ENCODE measurements around the gene DEFB121. TPM values are rescaled to one million over a fixed set of nuclear protein-coding genes. Genes with fewer than 3 reads are reported as not detected.
"Not testable (repeated sequence)": the region's sequence is repeated elsewhere in the genome, so short reads cannot be mapped to it uniquely, and the experiment has no call there.

The DEFB121 gene
- total and polyA plus RNA-seq, 12 donors: not detected

DNA sequence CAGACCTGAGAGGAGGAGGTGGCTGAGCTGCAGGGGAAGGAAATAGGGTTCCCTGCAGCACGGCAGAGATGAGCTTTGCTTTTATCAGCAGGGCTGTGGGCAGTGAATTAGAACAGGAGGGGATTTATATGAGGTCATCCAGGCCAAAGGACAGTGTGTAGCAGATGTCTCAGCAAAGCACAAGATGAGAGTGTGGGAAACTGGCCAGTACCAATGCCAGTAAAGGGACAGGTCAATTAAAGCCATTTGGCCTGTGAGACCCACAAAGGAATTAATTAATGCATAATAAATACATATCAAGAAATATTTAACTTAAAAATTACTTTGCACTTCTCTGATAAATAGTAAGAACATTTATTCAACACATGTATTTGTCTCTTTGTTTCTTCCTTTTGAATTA is 15.5 kb downstream of the DEFB121 start, which contains the start of gene DEFB119:
DEFB119 (minus strand) TSS at position 101 of the 400 bp plus-strand sequence. CDS start 107 bp downstream, outside the sequence.
- no peak within 1 kb of the TSS for H3K27ac ChIP-seq
- ATAC-seq (no peak), DNase-seq (no peak)
- 33 to 37% methylated on average over 1 of the region's 1 CpG for WGBS, 2 donors
- TF ChIP-seq, protein P1, sequence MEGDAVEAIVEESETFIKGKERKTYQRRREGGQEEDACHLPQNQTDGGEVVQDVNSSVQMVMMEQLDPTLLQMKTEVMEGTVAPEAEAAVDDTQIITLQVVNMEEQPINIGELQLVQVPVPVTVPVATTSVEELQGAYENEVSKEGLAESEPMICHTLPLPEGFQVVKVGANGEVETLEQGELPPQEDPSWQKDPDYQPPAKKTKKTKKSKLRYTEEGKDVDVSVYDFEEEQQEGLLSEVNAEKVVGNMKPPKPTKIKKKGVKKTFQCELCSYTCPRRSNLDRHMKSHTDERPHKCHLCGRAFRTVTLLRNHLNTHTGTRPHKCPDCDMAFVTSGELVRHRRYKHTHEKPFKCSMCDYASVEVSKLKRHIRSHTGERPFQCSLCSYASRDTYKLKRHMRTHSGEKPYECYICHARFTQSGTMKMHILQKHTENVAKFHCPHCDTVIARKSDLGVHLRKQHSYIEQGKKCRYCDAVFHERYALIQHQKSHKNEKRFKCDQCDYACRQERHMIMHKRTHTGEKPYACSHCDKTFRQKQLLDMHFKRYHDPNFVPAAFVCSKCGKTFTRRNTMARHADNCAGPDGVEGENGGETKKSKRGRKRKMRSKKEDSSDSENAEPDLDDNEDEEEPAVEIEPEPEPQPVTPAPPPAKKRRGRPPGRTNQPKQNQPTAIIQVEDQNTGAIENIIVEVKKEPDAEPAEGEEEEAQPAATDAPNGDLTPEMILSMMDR (IDR thresholded peaks at IDR 0.05): no peak
- H3K9me3 ChIP-seq: no peaks in the 10 kb centered on the region
- intact Hi-C loops (cut with DNase I): no loop called here
- H3K36me3 ChIP-seq: no peaks in the 10 kb centered on the region
- H3K27me3 ChIP-seq: peaks cover 0 to 15% (median 0%) of the 10 kb centered on the region in 7 donors
- no peak within 1 kb of the TSS for H3K4me3 ChIP-seq
- no peaks in the 10 kb centered on the region for H3K4me1 ChIP-seq

DNA sequence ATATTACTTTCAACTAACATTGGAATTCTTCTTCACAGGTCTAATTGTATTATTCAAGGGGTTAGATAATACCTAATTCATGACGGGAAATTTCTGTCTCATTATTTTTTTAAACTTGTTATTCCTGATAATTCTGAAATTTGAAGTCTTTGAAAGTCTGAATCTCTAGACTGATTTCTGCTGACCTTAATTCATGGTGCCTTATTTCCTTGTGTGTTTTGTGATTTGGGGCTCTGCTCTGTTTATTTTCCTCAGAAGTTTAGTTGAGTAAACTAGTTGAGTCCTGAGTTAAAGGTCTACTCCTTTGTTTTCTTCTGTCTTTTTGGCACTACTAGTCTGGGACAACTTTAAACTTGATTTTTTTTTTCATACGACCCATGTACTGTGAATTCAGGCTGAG is 31.7 kb downstream of the DEFB121 start:
- H3K27ac ChIP-seq: no peak overlapping the region
- H3K4me3 ChIP-seq: no peak overlapping the region
- intact Hi-C loops (cut with DNase I): no loop called here
- no peaks in the 10 kb centered on the region for H3K36me3 ChIP-seq
- TF ChIP-seq, protein P1 (IDR thresholded peaks at IDR 0.05): no peak
- peaks cover 0 to 19% (median 0%) of the 10 kb centered on the region in 7 donors for H3K27me3 ChIP-seq
- WGBS, 2 donors: 62 to 63% methylated on average over 2 of the region's 2 CpGs
- DNase-seq (no peak), ATAC-seq (no peak)
- no peaks in the 10 kb centered on the region for H3K4me1 ChIP-seq
- peaks cover 0 to 15% (median 7%) of the 10 kb centered on the region in 11 donors for H3K9me3 ChIP-seq

DNA sequence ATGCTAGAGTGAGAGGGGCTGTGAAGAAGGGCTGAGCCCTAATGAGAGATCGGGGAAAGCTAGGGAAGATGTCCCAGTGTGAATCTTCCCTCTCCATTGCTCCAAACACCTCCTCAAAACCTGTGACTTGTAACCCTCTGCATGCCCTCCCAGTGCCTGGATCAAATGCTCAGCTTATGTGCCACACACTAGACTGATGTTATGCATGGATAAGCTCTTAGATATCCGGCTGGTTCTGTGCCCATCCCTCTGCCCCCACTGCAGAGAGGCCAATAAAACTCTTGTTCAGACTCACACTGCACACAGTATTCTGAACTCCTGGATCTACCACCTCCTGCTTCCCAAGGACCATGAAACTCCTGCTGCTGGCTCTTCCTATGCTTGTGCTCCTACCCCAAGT is 37.7 kb downstream of the DEFB121 start, which contains the start of gene DEFB118:
DEFB118 (plus strand) TSS at position 301 of the 400 bp plus-strand sequence; CDS start at position 351, 50 bp downstream.
- H3K27me3 ChIP-seq: peaks cover 0 to 18% (median 0%) of the 10 kb centered on the region in 7 donors
- H3K27ac ChIP-seq: no peak within 1 kb of the TSS
- TF ChIP-seq, protein P1 (IDR thresholded peaks at IDR 0.05): no peak
- ATAC-seq: no peak
- no peaks in the 10 kb centered on the region for H3K4me1 ChIP-seq
- intact Hi-C loops (cut with DNase I): no loop called here
- H3K4me3 ChIP-seq: no peak within 1 kb of the TSS
- DNase-seq: no peak
- 67 to 70% methylated on average over 2 of the region's 2 CpGs for WGBS, 2 donors
- H3K36me3 ChIP-seq: no peaks in the 10 kb centered on the region
- peaks cover 0 to 18% (median 0%) of the 10 kb centered on the region in 11 donors for H3K9me3 ChIP-seq

DNA sequence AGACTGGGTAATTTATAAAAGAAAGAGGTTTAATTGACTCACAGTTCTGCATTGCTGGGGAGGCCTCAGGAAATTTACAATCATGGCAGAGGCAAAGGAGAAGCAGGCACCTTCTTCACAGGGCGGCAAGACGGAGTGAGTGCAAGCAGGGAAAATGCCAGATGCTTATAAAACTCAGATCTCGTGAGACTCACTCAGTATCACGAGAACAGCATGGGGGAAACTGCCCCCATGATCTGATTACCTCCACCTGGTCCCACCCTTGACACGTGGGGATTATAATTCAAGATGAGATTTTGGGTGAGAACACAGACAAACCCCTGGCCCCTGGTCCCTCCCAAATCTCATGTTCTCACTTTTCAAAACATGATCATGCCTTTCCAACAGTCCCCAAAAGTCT is 41.7 kb downstream of the DEFB121 start:
- peaks cover 0 to 11% (median 0%) of the 10 kb centered on the region in 7 donors for H3K27me3 ChIP-seq

DNA sequence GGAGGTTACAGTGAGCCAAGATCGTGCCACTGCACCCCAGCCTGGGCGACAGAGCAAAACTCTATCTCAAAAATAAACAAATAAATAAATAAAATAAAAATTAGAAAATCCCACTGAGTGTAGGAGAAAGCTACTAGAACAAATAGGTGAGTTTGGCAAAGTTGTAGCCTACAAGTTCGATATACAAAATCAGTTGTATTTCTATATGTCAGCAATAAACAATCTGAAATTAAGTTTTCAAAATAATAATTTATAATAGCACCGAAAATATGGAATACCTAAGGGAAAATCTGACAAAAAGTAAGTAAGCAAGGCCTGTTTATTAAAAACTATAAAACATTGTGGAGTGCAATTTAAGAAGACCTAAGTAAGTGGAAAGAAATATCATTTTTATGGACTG is 42.7 kb downstream of the DEFB121 start:
- no peak for ATAC-seq
- TF ChIP-seq, protein P1 (IDR thresholded peaks at IDR 0.05): no peak
- no peak for DNase-seq
- Histone ChIP-seq H3K27me3 (peaks cover 0 to 11% (median 0%) of the 10 kb centered on the region in 7 donors), H3K27ac (no peak overlapping the region), H3K4me3 (no peak overlapping the region), H3K4me1 (no peaks in the 10 kb centered on the region), H3K9me3 (peaks cover 0 to 18% (median 0%) of the 10 kb centered on the region in 11 donors), H3K36me3 (no peaks in the 10 kb centered on the region)
- intact Hi-C loops (cut with DNase I): no loop called here
- whole genome bisulfite sequencing, 2 donors: 61 to 66% methylated on average over 4 of the region's 4 CpGs

More for the DNA sequence above, 41.7 kb downstream of the DEFB121 start:
- intact Hi-C loops (cut with DNase I); H3K36me3 ChIP-seq; H3K4me1 ChIP-seq; H3K4me3 ChIP-seq; DNase-seq; H3K27ac ChIP-seq; ATAC-seq: not testable (repeated sequence)
- 68 to 72% methylated on average over 5 of the region's 5 CpGs for WGBS, 2 donors
- peaks cover 0 to 18% (median 0%) of the 10 kb centered on the region in 11 donors for H3K9me3 ChIP-seq

Data from heart right ventricle (tissue), 16 donors.